HG02763 (cell line): ENCODE measurements around the gene IQCE.
"Not testable (repeated sequence)": the region's sequence is repeated elsewhere in the genome, so short reads cannot be mapped to it uniquely, and the experiment has no call there.

Experiments used
- ATAC-seq: cut with Tn5 transposase; IDR thresholded peaks from one replicate; pipeline ENCODE4 v1.9.1; 2021; ENCODE audit warnings: mild to moderate bottlenecking, moderate library complexity; ENCODE audit not compliant: unreplicated experiment

IQCE gene

DNA sequence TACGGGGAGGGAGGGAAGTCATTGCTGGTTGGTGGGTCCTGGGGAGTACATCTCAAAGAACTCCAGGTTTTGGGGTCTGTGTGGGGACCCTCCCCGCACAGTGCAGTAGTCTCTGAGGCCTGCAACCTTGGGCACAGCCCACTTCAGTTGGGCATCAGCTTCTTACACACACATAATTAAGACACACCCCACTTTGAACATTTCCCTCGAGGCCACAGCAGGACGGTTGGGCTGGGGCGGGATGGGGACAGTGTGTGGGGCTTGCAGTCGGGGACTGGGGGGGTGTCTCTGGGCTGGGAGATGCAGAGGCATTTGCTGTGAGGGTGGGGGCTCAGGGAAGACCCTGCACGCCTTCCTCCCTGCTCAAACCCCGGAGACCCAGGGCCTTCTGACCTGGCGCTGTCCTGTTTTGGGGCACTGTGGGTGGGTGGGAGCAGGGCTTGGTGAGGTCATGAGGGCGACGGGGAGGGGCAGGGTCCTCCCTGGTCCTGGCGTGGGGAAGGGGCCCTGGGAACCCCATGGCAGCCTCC is 38.0 kb upstream of the IQCE start:
- ATAC-seq = no peak

DNA sequence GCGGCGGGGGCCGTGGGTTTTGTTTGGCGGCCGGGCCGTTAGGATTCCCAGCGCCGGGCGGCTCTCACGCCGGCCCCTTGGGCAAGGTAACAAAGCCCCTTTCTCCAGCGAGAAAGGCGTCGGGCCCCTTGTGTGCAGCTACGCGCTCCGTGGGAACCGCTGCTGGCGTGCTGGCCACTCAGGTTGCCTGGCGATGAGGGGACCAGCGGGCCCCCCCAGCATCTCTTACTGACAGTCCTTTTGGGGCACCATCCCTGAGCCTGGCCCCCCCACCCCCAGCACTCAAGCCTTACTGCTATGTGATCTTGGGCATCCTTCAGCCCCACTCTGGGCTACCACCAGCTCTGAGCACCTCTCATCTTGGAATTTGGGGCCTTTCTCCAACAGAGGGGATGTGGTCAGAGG is 37.4 kb upstream of the IQCE start:
- ATAC-seq = no peak

DNA sequence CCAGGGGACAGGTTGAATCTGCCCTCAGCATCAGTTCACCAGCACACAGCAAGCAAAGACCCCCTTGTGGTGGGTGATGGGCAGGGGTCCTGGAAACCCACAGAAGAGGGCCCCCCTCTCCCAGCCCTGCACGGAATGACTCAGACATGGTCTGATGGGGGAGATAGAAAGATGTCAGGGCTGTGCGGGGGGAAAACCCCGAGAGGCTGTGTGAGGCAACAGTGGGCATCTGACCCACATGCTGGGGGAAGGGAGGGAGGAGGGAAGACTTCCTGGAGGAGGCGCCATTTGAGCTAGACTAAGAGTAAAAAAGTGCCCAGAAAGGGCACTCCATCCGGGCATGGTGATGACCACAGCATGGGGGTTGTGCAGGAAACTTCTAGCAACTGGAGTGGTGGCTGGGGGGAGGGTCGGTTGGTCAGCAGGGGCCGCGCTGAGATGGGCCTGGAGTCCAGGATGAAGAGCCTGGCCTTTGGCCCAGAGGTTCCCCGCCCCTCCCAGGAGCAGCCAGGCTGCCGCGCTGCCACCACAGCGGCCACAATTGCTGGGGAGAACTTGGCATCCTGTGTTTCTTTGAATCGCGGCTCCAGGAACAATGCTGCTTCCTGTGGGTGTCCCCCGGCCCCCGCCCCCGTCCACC is 36.7 kb upstream of the IQCE start:
- no peak for ATAC-seq

DNA sequence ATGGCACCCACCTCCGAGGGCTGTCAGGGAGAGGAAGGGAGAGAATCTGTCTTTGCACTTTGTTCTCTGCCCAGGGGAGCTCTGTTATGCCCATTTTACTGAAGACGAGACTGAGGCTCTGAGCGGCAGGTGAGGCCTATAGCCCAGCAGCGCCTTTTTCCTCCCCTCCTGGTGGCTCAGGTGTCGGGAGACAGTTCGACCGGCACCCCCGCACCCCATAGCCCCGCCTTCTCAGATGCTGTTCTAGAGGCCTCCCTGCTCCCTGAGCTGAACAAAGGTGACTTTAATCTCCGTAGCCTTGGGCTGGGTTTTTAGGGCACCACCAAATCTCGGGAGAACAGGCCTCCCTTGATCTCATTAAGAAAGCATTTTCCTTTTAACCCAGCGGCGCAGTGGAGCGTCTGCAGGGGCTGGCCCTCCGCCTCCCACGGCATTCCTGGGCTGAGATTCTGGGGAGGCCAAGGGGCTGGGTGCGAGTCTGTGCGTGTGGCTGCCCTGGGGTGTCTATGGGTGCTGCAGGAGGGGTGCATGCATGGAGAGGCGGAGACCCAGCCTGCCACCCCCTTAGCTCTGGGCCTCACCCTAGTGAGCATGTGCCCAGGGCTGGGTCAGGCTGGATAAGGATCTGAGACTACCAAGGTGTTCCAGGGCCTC is 35.9 kb upstream of the IQCE start:
- no peak for ATAC-seq

DNA sequence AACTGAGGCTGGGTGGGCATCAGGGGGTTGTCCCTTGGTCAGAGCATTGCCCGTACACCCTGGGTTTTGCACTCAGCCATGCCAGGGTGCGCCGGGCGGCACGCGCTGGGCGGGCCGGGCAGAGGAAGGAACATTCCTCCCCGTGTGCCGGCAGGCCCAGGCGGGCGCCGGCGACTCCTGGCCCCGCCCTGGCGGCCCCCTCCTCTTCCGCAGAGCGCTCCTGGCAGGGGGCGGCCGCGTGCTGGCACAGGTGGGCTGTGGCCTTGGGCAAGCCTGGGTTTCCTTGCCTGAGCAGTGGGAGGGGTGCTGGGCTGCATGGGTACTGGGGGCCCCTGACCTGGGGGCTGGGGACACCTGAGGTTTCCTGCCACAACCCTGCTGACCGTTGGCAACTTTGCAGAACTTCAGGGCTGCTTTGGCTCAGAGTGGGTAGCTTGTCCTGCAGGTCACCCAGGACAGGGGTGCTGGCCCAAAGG is 35.3 kb upstream of the IQCE start:
- no peak for ATAC-seq

DNA sequence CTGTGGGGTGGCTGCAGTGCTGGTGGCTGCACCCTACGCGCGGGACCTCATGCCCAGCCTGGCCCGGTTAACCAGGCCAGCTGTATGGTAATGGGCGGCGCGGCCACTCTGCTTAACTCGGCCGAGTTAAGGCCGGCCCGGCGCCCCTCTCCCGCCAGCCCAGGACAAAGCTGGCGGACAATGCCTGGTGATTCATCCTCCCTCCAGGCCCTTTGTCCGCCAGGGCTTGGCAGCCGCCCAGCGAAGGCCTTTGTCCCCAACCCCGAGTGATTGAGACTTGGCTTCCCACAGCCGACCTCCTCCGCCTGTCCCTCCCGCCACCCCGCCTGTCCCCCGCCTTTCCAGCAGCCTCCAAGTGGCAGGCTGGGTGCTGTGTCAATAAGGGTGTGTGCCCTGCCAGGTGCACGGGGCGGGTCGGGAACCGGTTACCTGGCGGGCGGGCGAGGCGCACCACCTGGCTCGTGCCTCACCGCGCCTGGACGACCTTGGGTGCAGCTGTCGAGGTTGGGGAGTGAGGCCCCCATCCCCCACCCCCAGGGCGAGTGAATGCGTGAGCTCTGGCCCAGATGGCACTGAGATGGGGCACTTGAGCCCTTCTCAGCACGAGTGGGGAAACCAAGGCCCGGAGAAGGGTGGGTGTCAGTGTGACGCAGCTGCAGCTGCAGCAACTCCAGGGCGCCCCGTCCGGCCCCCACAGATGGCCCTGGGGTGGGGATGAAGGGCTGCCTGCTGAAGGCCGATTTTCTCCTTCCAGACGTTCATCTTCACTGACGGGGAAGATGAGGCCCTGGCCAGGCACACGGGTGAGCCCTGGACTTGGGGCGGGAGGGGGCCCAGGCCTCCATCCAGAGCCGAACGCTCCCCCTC is 34.6 kb upstream of the IQCE start:
- ATAC-seq = no peak

DNA sequence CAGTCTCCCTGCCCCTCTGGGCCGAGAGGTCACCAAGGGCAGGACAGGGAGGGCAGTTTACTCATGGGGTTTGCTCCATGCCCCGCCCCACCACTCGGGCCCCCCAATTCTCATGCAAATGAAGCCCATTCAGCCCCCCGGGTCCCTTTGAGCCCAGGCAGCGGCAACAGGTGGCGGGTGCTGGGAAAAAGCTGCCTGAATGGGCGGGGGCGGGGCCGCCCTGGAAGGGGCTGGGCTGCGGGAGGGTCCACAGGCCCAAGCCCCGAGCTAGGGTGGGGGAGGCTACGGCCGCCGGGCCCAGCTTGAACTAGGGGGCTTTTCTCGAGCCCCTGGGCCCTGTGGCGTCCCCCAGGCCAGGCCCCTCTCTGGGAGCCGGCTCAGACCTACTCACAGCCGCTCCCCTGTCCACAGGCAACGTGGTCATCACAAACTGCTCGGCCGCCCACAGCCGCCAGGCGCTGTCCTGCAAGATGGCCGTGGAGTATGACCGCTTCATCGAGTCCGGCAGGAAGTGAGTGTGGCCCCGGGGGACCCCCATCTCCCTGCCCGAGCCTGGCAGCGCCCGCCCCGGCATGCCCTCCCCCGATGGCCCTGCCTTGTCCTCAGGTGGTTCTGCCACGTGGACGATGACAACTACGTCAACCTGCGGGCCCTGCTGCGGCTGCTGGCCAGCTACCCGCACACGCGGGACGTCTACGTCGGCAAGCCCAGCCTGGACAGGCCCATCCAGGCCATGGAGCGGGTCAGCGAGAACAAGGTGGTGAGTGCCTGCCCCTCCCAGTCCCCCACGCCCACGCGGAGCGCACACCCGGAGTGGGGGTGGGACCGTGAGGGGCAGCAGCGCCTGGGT is 33.7 kb upstream of the IQCE start:
- no peak for ATAC-seq

DNA sequence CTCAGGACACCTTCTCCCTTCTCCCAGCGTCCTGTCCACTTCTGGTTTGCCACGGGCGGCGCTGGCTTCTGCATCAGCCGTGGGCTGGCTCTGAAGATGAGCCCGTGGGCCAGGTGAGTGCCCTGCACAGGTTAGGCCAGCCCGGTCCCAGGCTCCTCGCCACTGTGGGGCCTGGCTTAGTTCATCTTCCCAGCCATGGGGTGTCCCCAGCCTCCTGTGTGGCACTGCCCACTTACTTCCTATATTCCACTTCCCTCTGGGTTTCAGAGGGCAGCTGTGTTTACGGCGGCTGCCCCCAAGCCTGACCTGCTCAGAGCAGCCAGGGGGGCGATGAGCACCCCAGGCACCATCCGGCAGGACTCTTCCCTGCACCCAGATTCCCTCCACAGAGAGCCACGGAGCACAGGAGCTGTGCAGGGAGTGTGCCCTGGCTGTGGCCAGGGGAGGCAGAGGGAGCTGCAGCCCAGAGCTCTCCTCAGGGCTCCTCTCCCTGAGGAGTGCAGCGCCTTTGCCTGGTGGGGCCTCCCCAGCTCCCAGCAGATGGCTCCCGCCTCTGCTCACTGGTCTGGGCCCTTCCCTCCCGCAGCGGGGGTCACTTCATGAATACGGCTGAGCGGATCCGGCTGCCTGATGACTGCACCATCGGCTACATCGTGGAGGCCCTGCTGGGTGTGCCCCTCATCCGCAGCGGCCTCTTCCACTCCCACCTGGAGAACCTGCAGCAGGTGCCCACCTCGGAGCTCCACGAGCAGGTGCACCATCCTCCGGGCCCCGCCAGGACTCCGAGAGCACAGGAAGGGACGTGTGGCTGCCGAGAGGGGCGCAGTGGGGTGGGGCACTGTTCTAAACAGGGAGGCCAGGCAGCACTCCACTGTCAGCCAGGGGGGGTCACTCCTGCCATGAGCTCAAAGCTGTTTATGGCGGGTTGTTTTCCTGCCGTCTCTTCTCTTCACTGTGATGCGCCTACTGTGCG is 32.8 kb upstream of the IQCE start:
- no peak for ATAC-seq

DNA sequence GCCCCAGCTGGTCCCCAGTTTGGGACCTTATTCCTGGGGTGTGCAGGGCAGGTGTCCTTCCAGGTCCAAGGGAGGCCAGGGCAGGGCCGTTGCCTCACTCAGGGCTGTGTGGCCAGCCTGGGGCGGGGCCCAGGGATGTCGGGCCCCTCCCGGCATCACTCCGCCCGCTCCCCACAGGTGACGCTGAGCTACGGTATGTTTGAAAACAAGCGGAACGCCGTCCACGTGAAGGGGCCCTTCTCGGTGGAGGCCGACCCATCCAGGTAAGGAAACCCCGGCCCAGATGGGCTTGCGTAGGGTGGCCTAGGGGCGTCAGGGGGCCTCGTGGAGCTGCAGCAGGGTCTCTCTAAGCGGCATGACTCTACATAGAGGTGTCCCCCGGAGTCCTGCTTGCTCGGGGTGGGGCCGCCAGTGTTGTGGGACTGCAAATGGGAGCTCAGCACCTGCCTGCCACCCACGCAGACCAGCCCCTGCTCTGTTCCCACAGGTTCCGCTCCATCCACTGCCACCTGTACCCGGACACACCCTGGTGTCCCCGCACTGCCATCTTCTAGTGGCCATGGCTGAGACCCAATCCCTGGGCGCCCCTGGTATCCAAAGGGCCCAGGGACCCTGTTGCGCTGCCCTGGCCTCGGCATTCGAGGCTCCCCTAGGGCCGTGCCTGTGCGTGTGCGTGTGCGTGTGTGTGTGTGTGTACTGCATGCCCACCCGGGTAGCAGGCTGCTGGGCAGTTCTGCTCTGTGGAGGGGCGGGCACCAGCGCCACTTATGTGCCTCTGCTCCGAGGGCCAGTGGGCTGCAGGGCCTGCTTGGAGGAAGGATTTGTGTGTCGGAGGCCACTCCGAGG is 31.9 kb upstream of the IQCE start:
- no peak for ATAC-seq

DNA sequence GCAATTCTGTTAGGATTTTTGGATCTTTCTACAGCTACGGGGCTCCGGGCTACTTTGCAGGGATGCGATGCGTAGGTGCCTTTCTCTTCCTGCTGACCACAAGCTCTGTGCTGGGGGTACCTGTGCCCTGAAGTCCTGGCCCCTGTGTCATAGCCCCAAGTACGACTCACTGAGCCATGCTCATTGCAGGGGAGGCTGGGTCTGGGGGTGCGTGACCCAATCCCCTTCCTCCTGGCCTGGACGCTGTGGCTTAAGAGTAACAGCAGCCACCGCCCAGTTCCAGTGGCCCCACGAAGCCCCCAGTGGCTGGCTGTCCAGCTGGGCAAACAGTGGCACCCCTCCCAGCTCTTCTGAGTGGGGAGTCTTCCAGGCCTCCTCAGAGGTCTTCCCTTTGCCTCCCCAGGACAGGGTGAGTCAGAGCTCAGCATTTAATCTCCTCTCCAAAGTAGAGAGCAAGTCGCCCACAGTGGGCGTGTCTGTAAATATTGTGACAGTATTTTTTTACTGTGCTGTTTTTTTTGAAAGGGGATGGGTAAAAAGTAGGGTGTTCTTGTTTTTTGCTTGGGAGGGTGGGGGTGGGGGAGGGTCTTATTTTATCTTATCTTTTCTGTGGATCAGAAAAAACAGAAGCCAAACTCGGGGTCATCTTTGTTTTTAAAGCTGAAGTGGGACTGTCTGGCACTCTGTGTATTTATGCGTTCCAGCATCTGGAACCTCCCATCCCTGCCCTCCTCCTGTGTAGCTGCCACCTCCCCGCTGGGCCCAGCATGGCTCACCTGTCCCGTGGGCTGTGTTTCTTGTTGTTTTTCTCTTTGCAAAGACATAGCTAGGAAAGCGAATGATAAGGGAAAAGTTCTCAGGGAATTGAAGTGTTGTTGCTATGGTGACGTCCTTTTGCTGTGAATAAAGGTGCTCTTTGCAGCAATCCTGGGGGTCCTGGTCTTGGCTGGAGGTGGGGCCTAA is 31.0 kb upstream of the IQCE start:
- no peak for ATAC-seq

DNA sequence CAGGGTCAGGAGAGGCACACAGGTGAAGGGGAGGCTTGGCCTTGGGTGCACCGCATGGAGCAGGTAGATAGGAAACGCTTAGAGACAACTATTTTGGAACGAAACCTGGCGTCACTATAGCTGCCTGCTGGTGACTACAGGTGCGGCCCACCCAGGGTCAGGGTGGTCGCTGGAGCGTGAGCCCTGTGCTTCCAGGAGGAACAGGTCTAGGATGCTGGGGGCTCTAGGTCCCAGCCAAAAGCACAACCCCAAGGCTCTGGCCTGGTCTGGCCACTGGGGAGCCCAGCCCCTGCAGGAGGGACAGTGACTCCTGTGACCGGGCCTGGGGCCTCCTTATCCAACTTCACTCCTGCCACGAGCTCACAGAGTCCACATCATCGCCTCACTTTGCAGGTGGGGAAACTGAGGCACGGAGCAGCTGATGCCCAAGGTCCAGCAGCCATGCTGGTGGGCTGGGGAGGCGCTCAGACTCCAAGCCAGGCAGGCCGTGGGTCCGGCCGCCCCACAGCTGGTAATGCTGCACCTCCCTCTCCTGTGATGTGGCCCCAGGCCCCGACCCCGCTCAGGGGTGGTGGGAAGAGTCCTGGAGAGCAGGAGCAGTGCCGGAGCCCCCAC is 30.2 kb upstream of the IQCE start:
- ATAC-seq = no peak

DNA sequence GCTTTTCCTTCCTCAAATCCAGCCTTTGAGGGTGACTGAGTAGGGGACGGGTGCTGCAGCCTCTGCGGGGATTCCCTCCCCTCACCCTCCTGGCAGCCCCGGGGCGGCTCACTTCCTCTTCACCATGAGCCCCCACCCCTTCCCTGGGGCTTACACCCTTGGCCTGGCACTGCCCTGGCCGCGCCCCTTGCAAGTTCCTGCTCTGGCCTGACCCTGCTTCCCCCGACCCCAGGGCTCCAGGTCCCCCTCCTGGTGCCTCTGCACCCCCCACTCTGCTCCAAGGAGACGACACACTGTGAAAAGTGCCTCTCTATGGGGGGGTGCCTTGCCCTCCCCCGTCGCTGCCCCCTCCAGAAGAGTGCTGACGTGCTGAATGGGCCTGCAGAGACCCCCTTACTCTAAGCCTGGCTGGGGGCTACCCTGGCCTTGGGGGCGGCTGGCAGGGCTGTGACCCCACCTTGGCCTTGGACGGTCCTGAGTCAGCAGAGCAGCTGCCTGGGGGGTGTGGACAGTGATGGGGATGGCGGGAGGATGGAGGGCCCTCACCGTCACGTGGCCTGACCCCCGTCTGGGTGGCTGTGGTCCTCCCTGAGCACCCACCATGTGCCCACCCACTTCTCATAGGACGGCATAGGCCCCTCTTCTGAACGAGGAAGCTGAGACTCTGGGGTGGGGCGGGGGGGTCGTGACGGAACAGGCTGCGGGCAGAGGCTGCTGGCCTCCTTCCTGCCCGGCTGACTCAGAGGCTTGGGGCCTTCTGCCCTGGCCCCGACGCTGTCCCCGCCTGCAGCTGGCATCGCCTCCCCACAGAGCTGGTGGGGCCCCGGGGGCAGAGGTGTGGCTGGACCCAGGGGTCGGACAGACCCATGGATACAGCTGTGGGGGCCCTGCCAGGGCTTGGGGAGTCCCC is 29.4 kb upstream of the IQCE start:
- ATAC-seq = peak; percentile 4

DNA sequence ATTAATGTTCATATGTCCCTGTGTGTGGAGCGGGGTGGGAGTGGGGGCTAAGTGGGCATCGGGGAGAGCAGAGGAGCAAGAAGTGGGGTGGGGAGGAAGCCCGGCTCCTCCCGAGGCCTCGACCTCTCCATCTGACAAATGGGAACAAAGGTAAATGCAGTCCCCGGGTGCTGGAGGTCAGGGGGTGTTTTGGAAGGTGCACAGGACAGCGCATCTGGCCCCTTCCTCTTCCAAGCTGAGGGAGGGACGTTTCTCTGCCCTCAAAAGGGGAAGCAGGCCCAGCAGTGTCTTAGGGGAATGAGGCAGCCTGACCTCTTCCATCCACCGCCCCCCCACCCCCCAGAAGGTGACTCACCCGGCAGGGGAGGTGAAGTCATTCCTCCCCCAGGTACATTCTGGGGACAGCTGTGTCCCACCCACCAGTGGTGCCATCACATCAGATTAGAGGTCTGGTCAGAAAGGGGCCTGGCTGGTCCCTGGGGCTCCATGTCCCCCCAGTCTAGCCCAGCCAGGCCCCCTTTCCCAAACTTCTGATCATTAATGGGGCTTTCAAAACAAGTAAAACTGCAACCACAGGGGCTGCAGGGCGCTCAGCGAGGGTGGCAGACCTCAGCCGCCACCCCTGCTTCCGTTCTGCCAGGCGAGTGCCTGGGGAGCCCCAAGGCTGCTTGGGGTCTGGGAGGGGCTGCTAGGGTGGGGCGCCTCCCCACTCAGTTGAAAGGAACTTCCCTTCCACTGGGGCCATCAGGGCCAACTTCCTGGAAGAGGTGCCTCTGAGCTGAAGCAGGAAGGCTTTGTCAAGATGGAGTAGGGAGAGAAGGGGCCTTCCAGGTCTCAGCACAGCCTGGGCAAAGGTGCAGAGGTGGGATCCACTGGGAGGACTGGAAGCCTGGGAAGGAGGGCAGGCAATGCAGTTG is 28.4 kb upstream of the IQCE start:
- ATAC-seq = peak; percentile 40

DNA sequence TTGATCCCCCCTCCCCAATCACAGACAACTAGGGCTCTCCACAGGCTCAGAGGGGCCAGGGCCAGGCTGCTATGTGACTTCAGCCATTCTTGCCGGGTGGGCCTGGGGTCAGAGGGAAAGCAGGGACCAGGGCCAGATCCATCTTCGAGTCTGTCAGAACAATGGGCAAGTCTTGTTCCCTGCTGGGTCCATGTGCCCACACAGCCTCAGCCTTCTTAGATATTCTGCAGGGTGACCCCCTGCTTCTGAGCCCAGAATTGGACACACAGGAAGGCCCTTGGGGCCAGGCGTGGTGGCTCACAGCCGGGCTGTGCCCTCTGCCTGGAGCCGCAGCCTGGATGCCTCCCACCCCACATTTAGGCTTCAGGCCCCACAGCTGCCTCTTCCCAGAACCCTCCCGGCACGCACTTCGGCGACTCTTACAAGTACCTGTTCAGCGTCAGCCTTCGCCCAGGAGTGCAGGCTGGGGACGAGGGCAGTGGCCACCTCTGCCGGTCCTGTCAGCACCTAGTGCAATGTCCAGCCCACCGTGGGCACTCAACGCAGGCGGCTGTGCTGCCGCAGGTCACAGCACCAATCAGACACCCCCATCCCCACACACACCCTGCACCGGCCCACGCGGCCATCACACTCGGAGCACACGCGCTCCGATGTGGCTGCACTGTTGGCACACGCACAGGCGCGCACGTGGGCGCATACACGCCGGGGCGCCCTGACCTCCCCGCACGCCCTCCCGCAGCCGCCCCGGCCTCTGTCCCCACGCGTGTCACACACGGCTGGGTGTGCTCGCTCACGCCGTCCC is 27.6 kb upstream of the IQCE start:
- ATAC-seq = not testable (repeated sequence)
